Right lobe of liver (tissue), 4 donors: ENCODE results near the gene BICDL1.

Source experiments
- POLR2A ChIP-seq: fragments of 450-650 bp; IDR thresholded peaks from one replicate; pipeline ENCODE4 v1.6.1; 2017; ENCODE audit warnings: antibody characterized with exemption, mild to moderate bottlenecking
- TF ChIP-seq, protein P1 (sequence below), 4 donors: fragments of 200-600 bp in 3 of 4; fragments of 450-650 bp in 1 of 4; IDR thresholded peaks; one replicate each; pipeline versions ENCODE4 v1.5.1 to v1.8.0; 2016 to 2022; ENCODE audit warnings: antibody characterized with exemption in 4 of 4, mild to moderate bottlenecking in 2 of 4
- donor health status: DM: no; HTN: no; CAD: no.
- donor health status: DM: no; HTN: no; CAD: no.
- donor health status: DM: no; HTN: yes; CAD: no.

DNA sequence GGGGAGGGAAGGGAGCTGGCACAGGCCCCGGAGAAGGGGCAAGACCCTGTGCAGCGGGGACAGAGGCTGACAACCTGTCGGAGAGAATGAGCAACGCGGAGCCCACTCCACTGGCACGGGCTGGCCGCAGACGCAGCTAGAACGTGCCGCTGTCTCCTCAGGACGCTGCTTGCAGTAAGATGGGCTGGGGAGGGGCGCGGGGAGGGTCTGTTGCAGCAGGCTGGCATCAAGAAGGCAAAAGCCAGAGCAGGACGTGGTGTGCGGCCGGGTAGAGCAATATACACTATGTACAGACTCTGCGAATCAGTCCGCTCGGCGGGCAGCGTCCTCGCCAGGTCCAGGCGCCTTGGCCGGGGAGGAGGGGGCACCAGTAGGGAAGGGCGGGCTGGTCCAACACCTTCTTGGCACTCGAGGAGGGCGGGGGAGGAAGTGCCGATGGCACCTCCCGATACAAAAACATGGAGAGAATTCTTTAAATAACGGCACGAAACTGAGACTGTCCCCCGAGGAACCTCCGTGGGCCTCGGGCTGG is 107.7 kb downstream of the BICDL1 start:
- TF ChIP-seq, protein P1, sequence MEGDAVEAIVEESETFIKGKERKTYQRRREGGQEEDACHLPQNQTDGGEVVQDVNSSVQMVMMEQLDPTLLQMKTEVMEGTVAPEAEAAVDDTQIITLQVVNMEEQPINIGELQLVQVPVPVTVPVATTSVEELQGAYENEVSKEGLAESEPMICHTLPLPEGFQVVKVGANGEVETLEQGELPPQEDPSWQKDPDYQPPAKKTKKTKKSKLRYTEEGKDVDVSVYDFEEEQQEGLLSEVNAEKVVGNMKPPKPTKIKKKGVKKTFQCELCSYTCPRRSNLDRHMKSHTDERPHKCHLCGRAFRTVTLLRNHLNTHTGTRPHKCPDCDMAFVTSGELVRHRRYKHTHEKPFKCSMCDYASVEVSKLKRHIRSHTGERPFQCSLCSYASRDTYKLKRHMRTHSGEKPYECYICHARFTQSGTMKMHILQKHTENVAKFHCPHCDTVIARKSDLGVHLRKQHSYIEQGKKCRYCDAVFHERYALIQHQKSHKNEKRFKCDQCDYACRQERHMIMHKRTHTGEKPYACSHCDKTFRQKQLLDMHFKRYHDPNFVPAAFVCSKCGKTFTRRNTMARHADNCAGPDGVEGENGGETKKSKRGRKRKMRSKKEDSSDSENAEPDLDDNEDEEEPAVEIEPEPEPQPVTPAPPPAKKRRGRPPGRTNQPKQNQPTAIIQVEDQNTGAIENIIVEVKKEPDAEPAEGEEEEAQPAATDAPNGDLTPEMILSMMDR (IDR thresholded peaks at IDR 0.05): no peak
- TF ChIP-seq POLR2A: no peak
